ENCODE measurements around the gene ZFHX2. TPM values are rescaled to one million over a fixed set of nuclear protein-coding genes. Genes with fewer than 3 reads are reported as not detected.
A peak's percentile ranks its signal among the peaks of the same experiment; 100 is the strongest.

The ZFHX2 gene
- total and polyA plus RNA-seq, 2 of the 13 experiments (the other 11 are each of a cell fraction or from before 2014, with no cell fraction given): 0.17 to 0.44 TPM

DNA sequence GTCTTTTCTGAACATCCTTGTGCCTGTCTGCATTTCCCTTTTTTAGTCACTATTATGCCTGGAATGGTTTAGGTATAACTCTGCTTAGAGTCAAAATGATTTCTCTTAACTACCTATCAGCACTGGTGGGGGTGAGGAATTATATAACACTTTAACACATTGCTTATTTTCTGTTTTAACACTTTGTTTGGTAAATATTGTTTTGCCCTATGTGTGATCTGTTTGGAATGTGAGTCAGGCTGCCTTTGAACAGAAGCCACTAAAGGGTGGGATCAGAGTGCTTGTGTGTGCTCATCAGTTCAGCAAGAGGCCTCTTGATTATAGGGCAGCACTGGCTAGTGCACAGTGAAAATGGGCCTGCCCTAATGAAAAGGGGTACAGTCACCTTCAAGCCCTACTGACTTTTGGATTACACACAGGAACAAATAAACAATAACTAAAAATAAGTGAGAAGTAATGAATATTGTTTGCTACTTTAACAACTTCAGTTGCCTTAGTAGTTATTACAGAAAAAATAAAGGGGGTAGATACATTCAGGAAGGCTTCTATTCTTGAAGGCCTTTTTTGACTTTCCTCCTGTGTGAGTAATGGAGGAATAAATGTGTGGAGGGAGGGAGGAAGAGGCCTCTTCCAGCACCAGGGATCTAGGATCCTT is 58.8 kb downstream of the ZFHX2 start (continued):
- TF ChIP-seq, protein P1, sequence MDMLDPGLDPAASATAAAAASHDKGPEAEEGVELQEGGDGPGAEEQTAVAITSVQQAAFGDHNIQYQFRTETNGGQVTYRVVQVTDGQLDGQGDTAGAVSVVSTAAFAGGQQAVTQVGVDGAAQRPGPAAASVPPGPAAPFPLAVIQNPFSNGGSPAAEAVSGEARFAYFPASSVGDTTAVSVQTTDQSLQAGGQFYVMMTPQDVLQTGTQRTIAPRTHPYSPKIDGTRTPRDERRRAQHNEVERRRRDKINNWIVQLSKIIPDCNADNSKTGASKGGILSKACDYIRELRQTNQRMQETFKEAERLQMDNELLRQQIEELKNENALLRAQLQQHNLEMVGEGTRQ (IDR thresholded peaks at IDR 0.05; ENCODE audit: low read depth, low read length): no peak
- TF ChIP-seq, protein P1 (CRISPR knock-in tag; IDR thresholded peaks at IDR 0.05; ENCODE audit: borderline replicate concordance): no peak
- TF ChIP-seq ZNF713 (CRISPR knock-in tag; IDR thresholded peaks at IDR 0.05): peak; percentile 55; the same call in 1 of the 2 replicates
- peak; percentile 69; the same call in 1 of the 2 replicates for TF ChIP-seq ZNF792 (CRISPR knock-in tag; IDR thresholded peaks at IDR 0.05)
- no peak for TF ChIP-seq ZHX1 (CRISPR knock-in tag; IDR thresholded peaks at IDR 0.05; ENCODE audit: low read depth)
- TF ChIP-seq SP4 (CRISPR knock-in tag; IDR thresholded peaks at IDR 0.05): no peak
- no peak for TF ChIP-seq HCFC1 (IDR thresholded peaks at IDR 0.05; ENCODE audit: low read depth, low read length)
- TF ChIP-seq ZNF263 (CRISPR knock-in tag; IDR thresholded peaks at IDR 0.05): no peak
- TF ChIP-seq ZNF552 (CRISPR knock-in tag; IDR thresholded peaks at IDR 0.05; ENCODE audit: borderline replicate concordance): no peak
- no peak for TF ChIP-seq MBNL3 (CRISPR knock-in tag; conservative IDR thresholded peaks at IDR 0.05)
- TF ChIP-seq THYN1 (CRISPR knock-in tag; IDR thresholded peaks at IDR 0.05; ENCODE audit: borderline replicate concordance, low read depth): no peak
- TF ChIP-seq ZNF326 (CRISPR knock-in tag; IDR thresholded peaks at IDR 0.05; ENCODE audit: borderline replicate concordance): no peak
- no peak for TF ChIP-seq KLF13 (CRISPR knock-in tag; IDR thresholded peaks at IDR 0.05)
- TF ChIP-seq ELK4 (CRISPR knock-in tag; IDR thresholded peaks at IDR 0.05; ENCODE audit: borderline replicate concordance): no peak
- TF ChIP-seq ZNF251 (CRISPR knock-in tag; IDR thresholded peaks at IDR 0.05): no peak
- no peak for TF ChIP-seq ZNF350 (CRISPR knock-in tag; IDR thresholded peaks at IDR 0.05; ENCODE audit: borderline replicate concordance, low read depth)
- peak; percentile 55; the same call in 1 of the 2 replicates for TF ChIP-seq ZNF740 (CRISPR knock-in tag; IDR thresholded peaks at IDR 0.05)
- TF ChIP-seq, protein P2, sequence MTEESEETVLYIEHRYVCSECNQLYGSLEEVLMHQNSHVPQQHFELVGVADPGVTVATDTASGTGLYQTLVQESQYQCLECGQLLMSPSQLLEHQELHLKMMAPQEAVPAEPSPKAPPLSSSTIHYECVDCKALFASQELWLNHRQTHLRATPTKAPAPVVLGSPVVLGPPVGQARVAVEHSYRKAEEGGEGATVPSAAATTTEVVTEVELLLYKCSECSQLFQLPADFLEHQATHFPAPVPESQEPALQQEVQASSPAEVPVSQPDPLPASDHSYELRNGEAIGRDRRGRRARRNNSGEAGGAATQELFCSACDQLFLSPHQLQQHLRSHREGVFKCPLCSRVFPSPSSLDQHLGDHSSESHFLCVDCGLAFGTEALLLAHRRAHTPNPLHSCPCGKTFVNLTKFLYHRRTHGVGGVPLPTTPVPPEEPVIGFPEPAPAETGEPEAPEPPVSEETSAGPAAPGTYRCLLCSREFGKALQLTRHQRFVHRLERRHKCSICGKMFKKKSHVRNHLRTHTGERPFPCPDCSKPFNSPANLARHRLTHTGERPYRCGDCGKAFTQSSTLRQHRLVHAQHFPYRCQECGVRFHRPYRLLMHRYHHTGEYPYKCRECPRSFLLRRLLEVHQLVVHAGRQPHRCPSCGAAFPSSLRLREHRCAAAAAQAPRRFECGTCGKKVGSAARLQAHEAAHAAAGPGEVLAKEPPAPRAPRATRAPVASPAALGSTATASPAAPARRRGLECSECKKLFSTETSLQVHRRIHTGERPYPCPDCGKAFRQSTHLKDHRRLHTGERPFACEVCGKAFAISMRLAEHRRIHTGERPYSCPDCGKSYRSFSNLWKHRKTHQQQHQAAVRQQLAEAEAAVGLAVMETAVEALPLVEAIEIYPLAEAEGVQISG (CRISPR knock-in tag; IDR thresholded peaks at IDR 0.05): no peak
- TF ChIP-seq ERF (CRISPR knock-in tag; IDR thresholded peaks at IDR 0.05): peak; percentile 62
- peak; percentile 70; the same call in 1 of the 2 replicates for TF ChIP-seq ZNF501 (CRISPR knock-in tag; IDR thresholded peaks at IDR 0.05)

Measured in HepG2 (cell line).